Bone marrow (tissue), 2 donors: Measurements from ENCODE around the gene RANBP17.

Experiments
- DNase-seq, 2 donors: peaks; one replicate each; lab custom pipeline; 2025; lab: John Stamatoyannopoulos, UW

The RANBP17 gene

GRCh38 chr5:171092194-171092593 is 230.4 kb downstream of the RANBP17 start:
- DNase-seq = no peak

GRCh38 chr5:171093598-171093997 is 231.8 kb downstream of the RANBP17 start:
- DNase-seq = no peak

GRCh38 chr5:171094356-171094755 is 232.5 kb downstream of the RANBP17 start:
- DNase-seq = no peak

- no peak for DNase-seq
These were observed 241.2 kb downstream of the RANBP17 start for GRCh38 chr5:171102877-171103610.

GRCh38 chr5:171107669-171108068 is 245.9 kb downstream of the RANBP17 start:
- no peak for DNase-seq

GRCh38 chr5:171115519-171115918 is 253.7 kb downstream of the RANBP17 start:
- DNase-seq = no peak

GRCh38 chr5:171116719-171117118 is 254.9 kb downstream of the RANBP17 start:
- no peak for DNase-seq

- DNase-seq = no peak
These were observed 259.3 kb downstream of the RANBP17 start for GRCh38 chr5:171120986-171121622.

- no peak for DNase-seq
These were observed 259.8 kb downstream of the RANBP17 start for GRCh38 chr5:171121638-171122037.

GRCh38 chr5:171122372-171122771 is 260.6 kb downstream of the RANBP17 start:
- no peak for DNase-seq

GRCh38 chr5:171123417-171123816 is 261.6 kb downstream of the RANBP17 start:
- no peak for DNase-seq

GRCh38 chr5:171127314-171127713 is 265.5 kb downstream of the RANBP17 start:
- no peak for DNase-seq

- no peak for DNase-seq
These were observed 266.3 kb downstream of the RANBP17 start for GRCh38 chr5:171128136-171128535.

GRCh38 chr5:171129308-171129707 is 267.5 kb downstream of the RANBP17 start:
- DNase-seq = no peak

GRCh38 chr5:171131497-171131896 is 269.7 kb downstream of the RANBP17 start:
- DNase-seq = no peak

GRCh38 chr5:171137768-171138525 is 276.1 kb downstream of the RANBP17 start:
- no peak for DNase-seq

GRCh38 chr5:171139227-171139626 is 277.4 kb downstream of the RANBP17 start:
- no peak for DNase-seq

GRCh38 chr5:171142617-171143016 is 280.8 kb downstream of the RANBP17 start:
- no peak for DNase-seq

- DNase-seq = no peak
These were observed 281.4 kb downstream of the RANBP17 start for GRCh38 chr5:171143171-171143570.

- DNase-seq = no peak
These were observed 282.1 kb downstream of the RANBP17 start for GRCh38 chr5:171143926-171144325.

- DNase-seq = no peak
These were observed 287.5 kb downstream of the RANBP17 start for GRCh38 chr5:171149333-171149732.

GRCh38 chr5:171149772-171150171 is 288.0 kb downstream of the RANBP17 start:
- DNase-seq = no peak

- no peak for DNase-seq
These were observed 290.6 kb downstream of the RANBP17 start for GRCh38 chr5:171152382-171152781.
